ENCODE measurements around the gene PPARG.

PPARG gene

DNA sequence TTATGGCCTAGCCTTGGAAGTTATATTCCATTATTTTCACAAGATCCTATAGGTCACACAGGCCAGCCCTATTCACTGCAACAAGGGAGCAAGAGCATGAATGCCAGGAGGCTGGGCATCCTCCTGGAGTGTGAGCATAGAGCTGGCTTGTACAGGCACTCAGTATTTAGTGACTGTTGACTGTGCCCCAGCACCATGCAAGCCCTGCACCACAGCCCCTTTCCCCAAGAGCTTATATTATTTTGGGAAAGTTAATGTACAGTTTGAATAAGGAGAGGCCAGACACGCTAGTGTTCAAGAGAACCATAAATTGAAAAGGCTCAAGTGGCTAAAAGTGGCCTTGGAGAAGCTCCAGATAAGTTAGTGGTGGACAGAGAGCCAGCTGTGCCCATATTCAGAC lies 163.1 kb downstream of the PPARG start:
- Histone ChIP-seq H3F3A (ENCODE audit: insufficient read depth, low read length) (no peaks in the 10 kb centered on the region), H3K27me3 (replicated peaks; ENCODE audit: insufficient read depth, low read length) (no peaks in the 10 kb centered on the region), H3K4me2 (ENCODE audit: low read depth, low read length) (no peak overlapping the region), H2AFZ (ENCODE audit: low read length) (no peak overlapping the region), H3K9ac (ENCODE audit: low read length) (no peak overlapping the region), H3K79me2 (ENCODE audit: low read length) (no peaks in the 10 kb centered on the region), H3K9me2 (replicated peaks; ENCODE audit: insufficient read depth, low read length) (no peaks in the 10 kb centered on the region), H3K27ac (ENCODE audit: low read length) (no peak overlapping the region), H3K36me3 (replicated peaks; ENCODE audit: insufficient read depth, low read length) (no peaks in the 10 kb centered on the region), H3K4me3 (ENCODE audit: low read length) (no peak overlapping the region), H3K9me3 (replicated peaks; ENCODE audit: insufficient read depth, low read length) (no peaks in the 10 kb centered on the region), H3K4me1 (ENCODE audit: low read length) (no peaks in the 10 kb centered on the region), H4K20me1 (ENCODE audit: insufficient read depth, low read length) (no peaks in the 10 kb centered on the region)
- no peak for DNase-seq
- no peak for TF ChIP-seq EZH2phosphoT487 (IDR thresholded peaks at IDR 0.05; ENCODE audit: low read length)
- TF ChIP-seq, protein P1, sequence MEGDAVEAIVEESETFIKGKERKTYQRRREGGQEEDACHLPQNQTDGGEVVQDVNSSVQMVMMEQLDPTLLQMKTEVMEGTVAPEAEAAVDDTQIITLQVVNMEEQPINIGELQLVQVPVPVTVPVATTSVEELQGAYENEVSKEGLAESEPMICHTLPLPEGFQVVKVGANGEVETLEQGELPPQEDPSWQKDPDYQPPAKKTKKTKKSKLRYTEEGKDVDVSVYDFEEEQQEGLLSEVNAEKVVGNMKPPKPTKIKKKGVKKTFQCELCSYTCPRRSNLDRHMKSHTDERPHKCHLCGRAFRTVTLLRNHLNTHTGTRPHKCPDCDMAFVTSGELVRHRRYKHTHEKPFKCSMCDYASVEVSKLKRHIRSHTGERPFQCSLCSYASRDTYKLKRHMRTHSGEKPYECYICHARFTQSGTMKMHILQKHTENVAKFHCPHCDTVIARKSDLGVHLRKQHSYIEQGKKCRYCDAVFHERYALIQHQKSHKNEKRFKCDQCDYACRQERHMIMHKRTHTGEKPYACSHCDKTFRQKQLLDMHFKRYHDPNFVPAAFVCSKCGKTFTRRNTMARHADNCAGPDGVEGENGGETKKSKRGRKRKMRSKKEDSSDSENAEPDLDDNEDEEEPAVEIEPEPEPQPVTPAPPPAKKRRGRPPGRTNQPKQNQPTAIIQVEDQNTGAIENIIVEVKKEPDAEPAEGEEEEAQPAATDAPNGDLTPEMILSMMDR (IDR thresholded peaks at IDR 0.05; ENCODE audit: low read length) = no peak
- no peak for TF ChIP-seq EZH2 (optimal IDR thresholded peaks at IDR 0.05; ENCODE audit: low read depth, low read length)

DNA sequence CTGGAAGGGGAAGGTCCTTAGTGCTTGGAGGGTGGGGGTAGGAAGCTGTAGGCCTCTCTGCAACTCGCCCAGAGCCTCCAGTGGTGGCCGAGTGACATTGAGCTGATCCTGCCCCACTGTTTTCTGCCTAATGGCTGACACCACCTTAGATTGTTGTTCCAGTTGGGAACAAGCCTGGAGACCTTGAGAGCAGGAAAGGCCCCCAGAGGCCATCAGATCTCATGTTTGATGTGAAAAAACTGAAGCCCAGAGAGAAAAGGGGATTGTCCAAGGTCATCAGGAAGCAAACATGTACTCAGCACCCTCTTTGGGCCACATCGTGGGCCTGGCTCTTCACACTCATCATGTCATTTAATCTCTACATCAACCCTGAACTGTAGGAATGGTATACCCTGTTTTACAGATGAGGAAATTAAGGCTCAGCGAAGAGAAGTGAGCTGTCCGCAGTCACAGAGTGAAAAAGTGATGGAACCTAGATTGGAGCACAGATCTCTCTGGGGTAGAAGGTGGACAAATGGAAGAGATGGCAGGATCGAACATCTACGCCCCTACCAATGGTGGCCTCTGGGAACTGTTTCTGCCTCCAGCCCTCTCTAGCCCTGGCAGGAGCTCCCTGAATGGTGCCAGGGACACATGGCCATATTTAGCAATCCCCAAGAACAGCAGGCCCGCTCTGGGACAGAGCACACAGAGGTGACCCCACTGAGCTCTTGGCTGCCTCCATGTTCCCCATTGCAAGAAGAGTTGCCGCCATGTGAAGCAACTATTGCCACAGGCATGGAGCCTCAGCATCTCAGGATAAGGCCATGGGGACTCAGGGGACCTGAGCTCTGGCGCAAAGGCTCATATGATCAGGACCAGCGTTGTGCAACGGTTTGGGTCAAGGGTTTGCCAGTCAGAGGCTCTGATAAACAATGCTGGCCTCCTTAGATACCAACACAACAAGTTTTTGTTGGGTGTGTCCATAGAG lies 163.8 kb downstream of the PPARG start:
- Histone ChIP-seq H3K9ac (ENCODE audit: low read length) (no peak overlapping the region), H3K4me1 (ENCODE audit: low read length) (no peaks in the 10 kb centered on the region), H3K27ac (ENCODE audit: low read length) (no peak overlapping the region)

DNA sequence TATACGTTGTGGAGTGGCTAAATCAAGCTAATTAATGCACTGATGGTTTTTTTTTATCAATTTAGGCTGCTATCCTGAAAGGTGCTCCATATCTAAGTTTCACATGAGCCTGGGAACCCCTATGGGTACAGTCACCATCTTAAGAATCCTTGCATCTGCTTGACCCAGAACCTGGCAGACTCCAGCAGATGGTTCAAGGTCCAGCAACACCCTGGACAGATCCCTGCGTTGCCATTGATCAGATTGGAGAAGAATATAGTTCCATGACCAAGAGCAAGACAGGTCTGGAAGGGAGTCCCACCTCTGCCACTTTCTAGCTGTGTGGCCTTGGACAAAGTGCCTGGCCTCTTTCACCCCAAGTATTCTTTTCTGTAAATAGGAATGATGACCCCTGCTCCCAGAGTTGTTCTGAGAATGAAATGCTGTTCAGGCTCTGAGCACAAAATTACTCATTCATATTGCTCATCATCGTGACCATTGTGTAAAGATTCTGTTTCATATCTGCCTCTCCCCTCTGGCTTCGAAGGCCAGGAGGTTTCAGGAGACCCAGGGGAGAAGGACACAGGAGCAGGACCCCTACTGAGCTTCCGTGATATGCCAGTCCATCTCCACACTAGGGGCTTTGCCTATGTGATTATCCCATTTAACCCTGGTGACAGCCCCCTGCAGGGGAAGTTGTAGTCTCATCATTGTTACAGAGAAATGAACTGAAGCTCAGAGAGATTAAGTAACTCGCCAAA lies 165.4 kb downstream of the PPARG start:
- Histone ChIP-seq H3K9me2 (replicated peaks; ENCODE audit: insufficient read depth, low read length) (no peaks in the 10 kb centered on the region), H3K27ac (ENCODE audit: low read length) (no peak overlapping the region), H2AFZ (ENCODE audit: low read length) (no peak overlapping the region), H4K20me1 (ENCODE audit: insufficient read depth, low read length) (no peaks in the 10 kb centered on the region), H3K36me3 (replicated peaks; ENCODE audit: insufficient read depth, low read length) (no peaks in the 10 kb centered on the region), H3K9ac (ENCODE audit: low read length) (no peak overlapping the region), H3K9me3 (replicated peaks; ENCODE audit: insufficient read depth, low read length) (no peaks in the 10 kb centered on the region), H3F3A (ENCODE audit: insufficient read depth, low read length) (no peaks in the 10 kb centered on the region), H3K79me2 (ENCODE audit: low read length) (no peaks in the 10 kb centered on the region), H3K4me1 (ENCODE audit: low read length) (no peaks in the 10 kb centered on the region), H3K27me3 (replicated peaks; ENCODE audit: insufficient read depth, low read length) (no peaks in the 10 kb centered on the region), H3K4me3 (ENCODE audit: low read length) (no peak overlapping the region), H3K4me2 (ENCODE audit: low read depth, low read length) (no peak overlapping the region)
- no peak for TF ChIP-seq EZH2 (optimal IDR thresholded peaks at IDR 0.05; ENCODE audit: low read depth, low read length)
- TF ChIP-seq EZH2phosphoT487 (IDR thresholded peaks at IDR 0.05; ENCODE audit: low read length) = no peak
- TF ChIP-seq, protein P1 (IDR thresholded peaks at IDR 0.05; ENCODE audit: low read length) = no peak
- DNase-seq = no peak

More for the DNA sequence above, 163.8 kb downstream of the PPARG start:
- no peak overlapping the region for H2AFZ ChIP-seq (ENCODE audit: low read length)
- H3K9me2 ChIP-seq (replicated peaks; ENCODE audit: insufficient read depth, low read length) = no peaks in the 10 kb centered on the region
- no peak overlapping the region for H3K4me2 ChIP-seq (ENCODE audit: low read depth, low read length)
- H3K36me3 ChIP-seq (replicated peaks; ENCODE audit: insufficient read depth, low read length) = no peaks in the 10 kb centered on the region
- H3K79me2 ChIP-seq (ENCODE audit: low read length) = no peaks in the 10 kb centered on the region
- no peak overlapping the region for H3K4me3 ChIP-seq (ENCODE audit: low read length)
- H4K20me1 ChIP-seq (ENCODE audit: insufficient read depth, low read length) = no peaks in the 10 kb centered on the region
- H3F3A ChIP-seq (ENCODE audit: insufficient read depth, low read length) = no peaks in the 10 kb centered on the region
- H3K27me3 ChIP-seq (replicated peaks; ENCODE audit: insufficient read depth, low read length) = no peaks in the 10 kb centered on the region
- no peak for DNase-seq
- TF ChIP-seq, protein P1 (IDR thresholded peaks at IDR 0.05; ENCODE audit: low read length) = no peak
- TF ChIP-seq EZH2 (optimal IDR thresholded peaks at IDR 0.05; ENCODE audit: low read depth, low read length) (no peak), EZH2phosphoT487 (IDR thresholded peaks at IDR 0.05; ENCODE audit: low read length) (no peak)
- no peaks in the 10 kb centered on the region for H3K9me3 ChIP-seq (replicated peaks; ENCODE audit: insufficient read depth, low read length)

Data from MM.1S (cell line).